Colonic mucosa (tissue), 4 donors: Measurements from ENCODE around the gene ESAM. TPM values are rescaled to one million over a fixed set of nuclear protein-coding genes. Genes with fewer than 3 reads are reported as not detected.

ENCODE experiments used
- DNase-seq: peaks from one replicate; pipeline ENCODE4 v3.0.0-alpha.2; 2020
- H3K27ac ChIP-seq: fragments of 200-600 bp; one replicate; pipeline ENCODE4 v1.8.0; 2021
- H3K27me3 ChIP-seq: fragments of 200-600 bp; one replicate; pipeline ENCODE4 v1.8.0; 2021
- H3K36me3 ChIP-seq: fragments of 200-600 bp; one replicate; pipeline ENCODE4 v1.8.0; 2021
- H3K4me1 ChIP-seq: fragments of 200-600 bp; one replicate; pipeline ENCODE4 v1.8.0; 2021; ENCODE audit warnings: mild to moderate bottlenecking
- H3K4me3 ChIP-seq: fragments of 200-600 bp; one replicate; pipeline ENCODE4 v1.8.0; 2021
- H3K9ac ChIP-seq, 2 donors: one replicate each; pipeline ENCODE4 v1.7.0; 2013; ENCODE audit warnings: control low read depth in 2 of 2, low read depth in 2 of 2, low read length in 2 of 2
- H3K9me3 ChIP-seq: fragments of 200-600 bp; one replicate; pipeline ENCODE4 v1.8.0; 2021
- CTCF ChIP-seq: fragments of 200-600 bp; IDR thresholded peaks from one replicate; pipeline ENCODE4 v1.8.0; 2022; ENCODE audit warnings: antibody characterized with exemption, mild to moderate bottlenecking
- intact Hi-C: fragments of 100-400 bp; cut with DNase I; formaldehyde crosslinking; loops from one replicate; pipeline ENCODE4 v1.14.1; 2022
- total RNA-seq, 2 donors: library from RNA; stranded (reverse); fragmentation: NEBNext Ultra II Directional in 1 of 2; extraction: Animal tissue kit (Norgen Biotek cat#: 25700) in 1 of 2; gene quantifications; one replicate each; pipeline ENCODE4 v1.2.1, GENCODE V29; 2021
- donor health status: healthy.
- donor health status: DM: no; HTN: no; CAD: no.
- donor health status: DM: no; HTN: no; CAD: no.

ESAM gene
- total RNA-seq, 2 donors from 2014 or later = 10.4 to 15.7 TPM

GRCh38 chr11:124742555-124742954, 19.5 kb downstream of the ESAM start:
- H3K4me3 ChIP-seq = no peak overlapping the region
- peaks cover 4% of the 10 kb centered on the region for H3K27me3 ChIP-seq
- no peaks in the 10 kb centered on the region for H3K9me3 ChIP-seq
- DNase-seq = no peak
- no peak overlapping the region for H3K27ac ChIP-seq
- peaks cover 12% of the 10 kb centered on the region for H3K4me1 ChIP-seq
- intact Hi-C loops = no loop called here
- no peaks in the 10 kb centered on the region for H3K36me3 ChIP-seq
- no peak for TF ChIP-seq CTCF
- no peak overlapping the region for H3K9ac ChIP-seq

- intact Hi-C loops = no loop called here
- no peaks in the 10 kb centered on the region for H3K36me3 ChIP-seq
- H3K9me3 ChIP-seq = no peaks in the 10 kb centered on the region
- H3K27ac ChIP-seq = no peak overlapping the region
- peak overlapping the region; percentile 45 for H3K4me3 ChIP-seq
- peak; percentile 34 for TF ChIP-seq CTCF
- DNase-seq = no peak
- H3K27me3 ChIP-seq = peaks cover under 1% of the 10 kb centered on the region
- H3K4me1 ChIP-seq = peaks cover 12% of the 10 kb centered on the region
- H3K9ac ChIP-seq = peak overlapping the region; percentile 6 to 46
Observed at GRCh38 chr11:124740277-124740882, 21.7 kb downstream of the ESAM start.

- DNase-seq = peak; percentile 94
- peak within 1 kb of the TSS; percentile 45 for H3K4me3 ChIP-seq
- H3K27me3 ChIP-seq = no peaks in the 10 kb centered on the region
- H3K9me3 ChIP-seq = no peaks in the 10 kb centered on the region
- peaks cover 12% of the 10 kb centered on the region for H3K4me1 ChIP-seq
- H3K36me3 ChIP-seq = no peaks in the 10 kb centered on the region
- H3K27ac ChIP-seq = no peak within 1 kb of the TSS
- no peak for TF ChIP-seq CTCF
- peak within 1 kb of the TSS; percentile 24 to 46 for H3K9ac ChIP-seq
- intact Hi-C loops = no loop called here
Observed at GRCh38 chr11:124739479-124740276, 22.4 kb downstream of the ESAM start, which contains the start of gene NRGN. Gene NRGN (plus strand): TSS chr11:124739942. CDS start chr11:124740085, 143 bp downstream.

- intact Hi-C loops = no loop called here
- H3K27ac ChIP-seq = no peak overlapping the region
- TF ChIP-seq CTCF = no peak
- no peaks in the 10 kb centered on the region for H3K36me3 ChIP-seq
- no peak overlapping the region for H3K4me3 ChIP-seq
- peak overlapping the region in 1 of 2 donors; percentile 23 for H3K9ac ChIP-seq
- no peaks in the 10 kb centered on the region for H3K9me3 ChIP-seq
- peaks cover 12% of the 10 kb centered on the region for H3K4me1 ChIP-seq
- no peak for DNase-seq
- H3K27me3 ChIP-seq = no peaks in the 10 kb centered on the region
Observed at GRCh38 chr11:124738713-124739478, 23.2 kb downstream of the ESAM start.

- intact Hi-C loops = no loop called here
- no peaks in the 10 kb centered on the region for H3K27me3 ChIP-seq
- TF ChIP-seq CTCF = no peak
Observed at GRCh38 chr11:124737638-124738305, 24.3 kb downstream of the ESAM start.

More at GRCh38 chr11:124737638-124738305, 24.3 kb downstream of the ESAM start:
- no peaks in the 10 kb centered on the region for H3K9me3 ChIP-seq
- H3K27ac ChIP-seq = no peak overlapping the region
- H3K36me3 ChIP-seq = no peaks in the 10 kb centered on the region
- H3K9ac ChIP-seq = no peak overlapping the region
- no peak overlapping the region for H3K4me3 ChIP-seq
- DNase-seq = no peak
- H3K4me1 ChIP-seq = peaks cover 12% of the 10 kb centered on the region
